A673 (cell line): Measurements from ENCODE around the gene TNFRSF25. TPM values are rescaled to one million over a fixed set of nuclear protein-coding genes. Genes with fewer than 3 reads are reported as not detected.

Source experiments
- BruUV-seq: library from RNA; stranded (reverse); fragments of 400-500 nt; replicated peaks from 2 replicates; lab custom pipeline; 2021; lab: Mats Ljungman, UMichigan
- CTCF ChIA-PET: fragments of 300-600 bp; sonication (Branson Sonifier 250); formaldehyde crosslinking; loops from one replicate; lab custom pipeline; 2022; ENCODE audit warnings: antibody characterized with exemption; lab: Charles Lee
- POLR2A ChIA-PET: fragments of 300-600 bp; sonication (Branson Sonifier 250); formaldehyde crosslinking; loops from one replicate; lab custom pipeline; 2022; ENCODE audit warnings: antibody characterized with exemption; ENCODE audit not compliant: low non-redundant PET; lab: Charles Lee
- DNase-seq: peaks from one replicate; pipeline ENCODE4 v3.0.0-alpha.2; 2015; ENCODE audit warnings: low spot score
- H3K27ac ChIP-seq: fragments of 200-600 bp; sonication (generic); 2 replicates; pipeline ENCODE4 v1.5.1; 2016; ENCODE audit warnings: mixed run types, low read depth, mild to moderate bottlenecking, mixed read lengths, antibody characterized with exemption, low read length; ENCODE audit not compliant: poor library complexity, severe bottlenecking
- H3K27me3 ChIP-seq: fragments of 200-600 bp; sonication (generic); replicated peaks from 2 replicates; pipeline ENCODE4 v1.6.1; 2017; ENCODE audit warnings: mixed run types, low read depth, mild to moderate bottlenecking, mixed read lengths, antibody characterized with exemption, low read length; ENCODE audit not compliant: insufficient read depth, poor library complexity
- H3K36me3 ChIP-seq: fragments of 200-600 bp; sonication (generic); 2 replicates; pipeline ENCODE4 v1.6.1; 2016; ENCODE audit warnings: mixed run types, mild to moderate bottlenecking, mixed read lengths, antibody characterized with exemption, low read length; ENCODE audit not compliant: insufficient read depth, poor library complexity, severe bottlenecking
- H3K4me1 ChIP-seq: fragments of 200-600 bp; sonication (generic); 2 replicates; pipeline ENCODE4 v1.6.1; 2017; ENCODE audit warnings: mixed run types, mild to moderate bottlenecking, mixed read lengths, antibody characterized with exemption, low read length; ENCODE audit not compliant: insufficient read depth, poor library complexity, severe bottlenecking
- H3K4me3 ChIP-seq: fragments of 200-600 bp; sonication (generic); 2 replicates; pipeline ENCODE4 v1.5.1; 2016; ENCODE audit warnings: low read depth, mixed run types, mild to moderate bottlenecking, mixed read lengths, low read length; ENCODE audit not compliant: poor library complexity, severe bottlenecking
- H3K9me3 ChIP-seq: fragments of 200-600 bp; sonication (generic); 2 replicates; pipeline ENCODE4 v1.6.1; 2016; ENCODE audit warnings: mixed run types, low read depth, mild to moderate bottlenecking, mixed read lengths, antibody characterized with exemption, low read length; ENCODE audit not compliant: poor library complexity, severe bottlenecking
- EZH2 ChIP-seq: fragments of 200-600 bp; sonication (generic); IDR thresholded peaks from 2 replicates; pipeline ENCODE4 v1.6.1; 2017; ENCODE audit warnings: borderline replicate concordance, low read depth, mild to moderate bottlenecking, mixed read lengths, antibody characterized with exemption, low read length; ENCODE audit not compliant: poor library complexity, severe bottlenecking
- intact Hi-C: fragments of 100-400 bp; cut with micrococcal nuclease; formaldehyde crosslinking; loops from one replicate; pipeline ENCODE4 v1.10.0; 2022; ENCODE audit not compliant: unreplicated experiment
- total RNA-seq: library from RNA; stranded (reverse); gene quantifications from 2 replicates; pipeline ENCODE4 v1.2.3, GENCODE V29; 2021
- TF ChIP-seq, protein P1 (sequence below): fragments of 300-800, 200-600 bp; sonication (generic); conservative IDR thresholded peaks from 2 replicates; pipeline ENCODE4 v1.5.1; 2017; ENCODE audit warnings: low read depth, mild to moderate bottlenecking, antibody characterized with exemption, low read length, moderate library complexity, mixed read lengths

Gene TNFRSF25
- total RNA-seq, 1 experiment from 2014 or later, result 0.97 TPM

DNA sequence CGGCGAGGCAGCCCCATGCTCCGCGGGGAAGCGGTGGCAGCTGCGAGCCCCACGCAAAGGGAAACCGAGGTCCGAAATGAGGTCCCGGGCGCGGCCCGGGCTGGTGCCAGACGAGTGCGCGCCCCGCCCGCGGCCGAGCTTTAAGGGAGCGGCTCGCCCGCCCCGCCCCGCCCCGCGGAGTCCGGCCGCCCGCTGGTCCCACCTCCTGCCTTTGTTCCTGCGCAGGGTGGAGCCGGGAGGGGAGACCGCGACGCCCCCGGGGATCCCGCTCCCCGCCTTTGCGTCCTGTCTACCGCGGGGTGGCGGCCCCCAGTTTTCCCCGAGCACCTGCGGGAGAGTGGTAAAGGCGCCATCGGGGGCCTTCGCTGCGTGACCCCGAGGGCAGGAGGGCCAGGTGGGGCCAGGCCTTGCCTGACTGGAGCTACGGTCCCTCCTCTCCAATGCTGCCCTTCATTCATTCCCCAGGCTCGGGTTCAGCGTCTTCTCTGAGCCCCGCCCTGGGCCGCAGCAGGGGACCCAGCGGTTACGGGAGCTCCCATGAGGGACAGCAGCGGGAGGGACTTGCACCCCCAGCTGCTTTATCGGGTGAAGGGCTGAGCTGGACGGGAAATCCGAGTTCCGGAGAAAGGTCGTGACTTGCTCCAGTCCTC, 46.0 kb downstream of the TNFRSF25 start, which contains the start of gene HES2:
HES2 (minus strand) TSS at position 116 of the 650 bp plus-strand sequence; CDS start at position 17, 99 bp downstream.
- Histone ChIP-seq H3K27me3 (peaks cover 94% of the 10 kb centered on the region), H3K36me3 (no peaks in the 10 kb centered on the region), H3K4me3 (peak within 1 kb of the TSS; percentile 21), H3K9me3 (no peaks in the 10 kb centered on the region), H3K4me1 (peaks cover 12% of the 10 kb centered on the region), H3K27ac (no peak within 1 kb of the TSS)
- peak; percentile 85 for TF ChIP-seq EZH2
- TF ChIP-seq, protein P1, sequence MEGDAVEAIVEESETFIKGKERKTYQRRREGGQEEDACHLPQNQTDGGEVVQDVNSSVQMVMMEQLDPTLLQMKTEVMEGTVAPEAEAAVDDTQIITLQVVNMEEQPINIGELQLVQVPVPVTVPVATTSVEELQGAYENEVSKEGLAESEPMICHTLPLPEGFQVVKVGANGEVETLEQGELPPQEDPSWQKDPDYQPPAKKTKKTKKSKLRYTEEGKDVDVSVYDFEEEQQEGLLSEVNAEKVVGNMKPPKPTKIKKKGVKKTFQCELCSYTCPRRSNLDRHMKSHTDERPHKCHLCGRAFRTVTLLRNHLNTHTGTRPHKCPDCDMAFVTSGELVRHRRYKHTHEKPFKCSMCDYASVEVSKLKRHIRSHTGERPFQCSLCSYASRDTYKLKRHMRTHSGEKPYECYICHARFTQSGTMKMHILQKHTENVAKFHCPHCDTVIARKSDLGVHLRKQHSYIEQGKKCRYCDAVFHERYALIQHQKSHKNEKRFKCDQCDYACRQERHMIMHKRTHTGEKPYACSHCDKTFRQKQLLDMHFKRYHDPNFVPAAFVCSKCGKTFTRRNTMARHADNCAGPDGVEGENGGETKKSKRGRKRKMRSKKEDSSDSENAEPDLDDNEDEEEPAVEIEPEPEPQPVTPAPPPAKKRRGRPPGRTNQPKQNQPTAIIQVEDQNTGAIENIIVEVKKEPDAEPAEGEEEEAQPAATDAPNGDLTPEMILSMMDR, result no peak
- ChIA-PET CTCF (interaction anchor here (0.5 to 1.1 kb wide), 5 partner anchors 12 to 875 kb away, joined by 3 to 9 read pairs (median 3); no protein-coding TSS in a partner anchor), POLR2A (interaction anchor here (0.6 kb wide), 1 partner anchor 239 kb away, joined by 3 read pairs; no protein-coding TSS in a partner anchor)
- no TSS peak for BruUV-seq
- no peak for DNase-seq
- intact Hi-C loops, result no loop called here

DNA sequence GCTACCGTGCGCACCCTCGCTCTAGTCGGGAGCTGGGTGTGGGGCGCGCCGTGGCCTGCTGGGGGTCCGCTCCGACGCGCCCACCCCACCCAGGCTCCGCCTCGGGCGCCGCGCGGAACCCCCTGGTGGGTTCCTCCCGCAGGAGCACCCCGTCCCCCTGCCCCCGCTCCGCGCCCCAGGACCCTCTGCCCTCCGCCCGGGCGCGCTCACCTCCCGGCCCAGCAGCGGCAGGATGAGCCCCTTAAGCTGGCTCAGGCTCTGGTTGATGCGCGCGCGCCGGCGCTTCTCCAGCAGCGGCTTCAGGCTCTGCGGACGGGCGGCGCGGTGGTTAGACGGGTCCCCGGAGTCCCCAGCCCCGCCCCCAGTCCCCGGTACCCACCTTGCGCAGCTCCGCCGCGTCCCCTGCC, 46.6 kb downstream of the TNFRSF25 start:
- POLR2A ChIA-PET, result no interaction called here
- CTCF ChIA-PET, result interaction anchor here (0.6 to 1.1 kb wide), 3 partner anchors 14 to 875 kb away, joined by 3 to 4 read pairs (median 3); no protein-coding TSS in a partner anchor
- no peaks in the 10 kb centered on the region for H3K9me3 ChIP-seq
- H3K27me3 ChIP-seq, result peaks cover 94% of the 10 kb centered on the region
- H3K4me3 ChIP-seq, result peak overlapping the region; percentile 21
- no peak for DNase-seq
- peaks cover 12% of the 10 kb centered on the region for H3K4me1 ChIP-seq
- intact Hi-C loops, result no loop called here
- no peak for TF ChIP-seq EZH2
- TF ChIP-seq, protein P1, result no peak
- no TSS peak for BruUV-seq
- no peak overlapping the region for H3K27ac ChIP-seq
- no peaks in the 10 kb centered on the region for H3K36me3 ChIP-seq

DNA sequence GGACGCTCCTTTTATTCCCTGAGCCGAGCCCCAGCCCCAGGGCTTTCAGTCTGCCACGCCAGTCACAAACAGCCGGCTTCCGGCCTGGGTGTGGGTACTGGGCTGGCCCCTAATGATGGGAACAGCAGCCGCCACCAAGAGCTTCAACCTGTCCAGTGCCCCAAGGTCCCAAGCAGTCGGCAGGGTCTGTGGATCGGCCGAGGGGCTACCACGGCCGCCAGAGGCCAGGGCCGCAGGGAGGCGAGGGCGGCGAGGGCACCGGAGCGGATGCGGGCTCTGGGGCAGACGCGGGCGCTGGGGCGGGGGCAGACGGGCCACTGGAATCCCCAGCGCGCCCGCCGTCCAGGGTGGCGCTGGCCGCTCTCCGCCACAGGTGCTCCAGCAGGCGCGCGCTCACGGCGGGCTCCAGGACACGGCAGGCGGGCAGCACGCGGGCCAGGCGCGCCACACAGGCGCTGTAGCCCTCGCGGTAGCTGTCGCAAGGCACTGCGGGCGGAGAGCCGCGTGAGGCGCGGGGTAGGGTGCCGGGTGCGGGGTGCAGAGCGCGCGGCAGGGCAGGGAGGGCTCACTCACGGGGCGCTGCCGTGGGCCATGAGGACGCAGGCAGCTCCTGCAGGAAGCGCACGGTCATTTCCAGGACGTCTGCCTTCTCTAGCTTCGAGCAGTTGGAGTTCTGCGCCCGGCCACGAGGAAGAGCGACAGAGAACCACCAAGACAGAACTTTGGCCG, 47.1 kb downstream of the TNFRSF25 start:
- ChIA-PET POLR2A (no interaction called here), CTCF (interaction anchor here (0.6 to 1.1 kb wide), 2 partner anchors 14 to 105 kb away, joined by 3 to 4 read pairs; no protein-coding TSS in a partner anchor)
- peaks cover 92% of the 10 kb centered on the region for H3K27me3 ChIP-seq
- no peaks in the 10 kb centered on the region for H3K9me3 ChIP-seq
- H3K27ac ChIP-seq, result no peak overlapping the region
- intact Hi-C loops, result no loop called here
- BruUV-seq, result no TSS peak
- no peak overlapping the region for H3K4me3 ChIP-seq
- H3K36me3 ChIP-seq, result no peaks in the 10 kb centered on the region
- DNase-seq, result no peak
- TF ChIP-seq, protein P1, result no peak
- peak; percentile 50 for TF ChIP-seq EZH2
- H3K4me1 ChIP-seq, result peaks cover 12% of the 10 kb centered on the region
